GM10266 (cell line): Measurements from ENCODE around the gene MYO5A.
A peak's percentile ranks its signal among the peaks of the same experiment; 100 is the strongest.

Experiments
- DNase-seq: peaks from one replicate; pipeline ENCODE4 v3.0.0; 2012; ENCODE audit errors: extremely low spot score
- CTCF ChIP-seq: IDR thresholded peaks from 2 replicates; pipeline ENCODE4 v1.5.1; 2012; ENCODE audit warnings: mild to moderate bottlenecking, low read depth; ENCODE audit not compliant: control insufficient read depth, insufficient read depth; ENCODE audit errors: missing control alignments

Gene MYO5A

GRCh38 chr15:52379395-52380106 lies 149.1 kb downstream of the MYO5A start:
- no peak for TF ChIP-seq CTCF
- peak; percentile 62 for DNase-seq

- TF ChIP-seq CTCF, result no peak
- peak; percentile 45 for DNase-seq
Measured at GRCh38 chr15:52378746-52379394, 149.8 kb downstream of the MYO5A start.

GRCh38 chr15:52370010-52370409 lies 158.7 kb downstream of the MYO5A start:
- no peak for DNase-seq
- TF ChIP-seq CTCF, result no peak

GRCh38 chr15:52369455-52369854 lies 159.2 kb downstream of the MYO5A start:
- no peak for TF ChIP-seq CTCF
- DNase-seq, result no peak

- no peak for TF ChIP-seq CTCF
- no peak for DNase-seq
Measured at GRCh38 chr15:52369030-52369429, 159.7 kb downstream of the MYO5A start.

- DNase-seq, result no peak
Measured at GRCh38 chr15:52368402-52368801, 160.3 kb downstream of the MYO5A start.

More at GRCh38 chr15:52368402-52368801, 160.3 kb downstream of the MYO5A start:
- no peak for TF ChIP-seq CTCF
